Suprapubic skin (tissue), 4 donors: ENCODE data around the gene S1PR4. TPM values are rescaled to one million over a fixed set of nuclear protein-coding genes. Genes with fewer than 3 reads are reported as not detected.
"Not testable (repeated sequence)": the region's sequence is repeated elsewhere in the genome, so short reads cannot be mapped to it uniquely, and the experiment has no call there.

Source experiments
- DNase-seq, 2 donors: peaks; one replicate each; pipeline ENCODE4 v3.0.0-alpha.2; 2019; ENCODE audit warnings: low spot score in 2 of 2
- H3K27ac ChIP-seq: fragments of 200-600 bp; sonication (generic); one replicate; pipeline ENCODE4 v1.5.1; 2019
- H3K27me3 ChIP-seq: fragments of 200-600 bp; sonication (generic); one replicate; pipeline ENCODE4 v1.5.1; 2019
- H3K36me3 ChIP-seq: fragments of 200-600 bp; sonication (generic); one replicate; pipeline ENCODE4 v1.5.1; 2019
- H3K4me1 ChIP-seq: fragments of 200-600 bp; sonication (generic); one replicate; pipeline ENCODE4 v1.5.1; 2019
- H3K4me3 ChIP-seq: fragments of 200-600 bp; sonication (generic); one replicate; pipeline ENCODE4 v1.5.1; 2019; ENCODE audit warnings: mild to moderate bottlenecking
- H3K9me3 ChIP-seq: fragments of 200-600 bp; sonication (generic); one replicate; pipeline ENCODE4 v1.5.1; 2019
- CTCF ChIP-seq, 2 donors: fragments of 200-600 bp in 1 of 2; fragments of 450-650 bp in 1 of 2; sonication (generic) in 1 of 2; IDR thresholded peaks; one replicate each; pipeline ENCODE4 v1.5.1; 2016 to 2019; ENCODE audit warnings: antibody characterized with exemption in 2 of 2, mild to moderate bottlenecking in 1 of 2, moderate library complexity in 1 of 2
- EP300 ChIP-seq: sonication (generic); formaldehyde crosslinking; IDR thresholded peaks from one replicate; pipeline ENCODE4 v1.6.1; 2017; ENCODE audit warnings: antibody characterized with exemption
- POLR2A ChIP-seq, 2 donors: fragments of 450-650 bp; IDR thresholded peaks; one replicate each; pipeline ENCODE4 v1.6.1; 2017; ENCODE audit warnings: antibody characterized with exemption in 2 of 2, mild to moderate bottlenecking in 2 of 2, moderate library complexity in 2 of 2
- POLR2AphosphoS5 ChIP-seq, 3 donors: sonication (generic); formaldehyde crosslinking; IDR thresholded peaks; one replicate each; pipeline ENCODE4 v1.6.1; 2017; ENCODE audit warnings: antibody characterized with exemption in 3 of 3
- WGBS: methylation state at CpG from one replicate; pipeline ENCODE4 v1.1.5; 2018; 5-methylcytosine and 5-hydroxymethylcytosine counted together
- total RNA-seq, 4 donors: library from RNA; depleted of rRNA; stranded (reverse); fragments of >200 nt; gene quantifications; one replicate each; pipeline ENCODE4 v1.1.0, GENCODE V29; 2016

Gene S1PR4
- total RNA-seq, 4 donors from 2014 or later: 0.42 to 2.5 (median 1.9) TPM

- peaks cover 17% of the 10 kb centered on the region for H3K4me1 ChIP-seq
- H3K36me3 ChIP-seq: peaks cover 26% of the 10 kb centered on the region
- no peak for TF ChIP-seq CTCF (IDR thresholded peaks at IDR 0.05)
- TF ChIP-seq EP300: no peak
- TF ChIP-seq POLR2A (IDR thresholded peaks at IDR 0.05): no peak
- TF ChIP-seq POLR2AphosphoS5 (IDR thresholded peaks at IDR 0.05): no peak
- H3K27me3 ChIP-seq: no peaks in the 10 kb centered on the region
- no peaks in the 10 kb centered on the region for H3K9me3 ChIP-seq
- 93% methylated on average over 3 of the region's 3 CpGs for WGBS
- no peak for DNase-seq
- no peak overlapping the region for H3K27ac ChIP-seq
- no peak overlapping the region for H3K4me3 ChIP-seq
Measured at GRCh38 chr19:3153286-3154230, 25.0 kb upstream of the S1PR4 start.

- H3K4me3 ChIP-seq: not testable (repeated sequence)
Measured at GRCh38 chr19:3154447-3154846, 24.1 kb upstream of the S1PR4 start.

GRCh38 chr19:3154957-3155736 is 23.4 kb upstream of the S1PR4 start:
- Histone ChIP-seq H3K4me3 (no peak overlapping the region), H3K27ac (peak overlapping the region; percentile 55), H3K36me3 (peaks cover 31% of the 10 kb centered on the region), H3K27me3 (no peaks in the 10 kb centered on the region), H3K9me3 (no peaks in the 10 kb centered on the region), H3K4me1 (peaks cover 17% of the 10 kb centered on the region)
- WGBS: 45% methylated on average over 20 of the region's 21 CpGs
- DNase-seq: peak in 1 of 2 donors; percentile 84
- TF ChIP-seq POLR2AphosphoS5 (IDR thresholded peaks at IDR 0.05) (peak; percentile 36 to 64 (median 43)), POLR2A (IDR thresholded peaks at IDR 0.05) (no peak)

More at GRCh38 chr19:3154447-3154846, 24.1 kb upstream of the S1PR4 start:
- H3K27ac ChIP-seq: peak overlapping the region; percentile 55
- not testable (repeated sequence) for H3K9me3 ChIP-seq, H3K27me3 ChIP-seq, DNase-seq
- H3K4me1 ChIP-seq: peaks cover 17% of the 10 kb centered on the region
- peaks cover 25% of the 10 kb centered on the region for H3K36me3 ChIP-seq
- 90% methylated on average over 3 of the region's 3 CpGs for WGBS

GRCh38 chr19:3157096-3157845 is 21.3 kb upstream of the S1PR4 start:
- DNase-seq: no peak
- 79% methylated on average over 23 of the region's 23 CpGs for WGBS
- Histone ChIP-seq H3K4me1 (peaks cover 17% of the 10 kb centered on the region), H3K36me3 (peaks cover 27% of the 10 kb centered on the region), H3K4me3 (no peak overlapping the region), H3K9me3 (no peaks in the 10 kb centered on the region), H3K27ac (no peak overlapping the region), H3K27me3 (no peaks in the 10 kb centered on the region)
- TF ChIP-seq EP300: no peak
- no peak for TF ChIP-seq POLR2A (IDR thresholded peaks at IDR 0.05)
- no peak for TF ChIP-seq POLR2AphosphoS5 (IDR thresholded peaks at IDR 0.05)
- TF ChIP-seq CTCF (IDR thresholded peaks at IDR 0.05): no peak

GRCh38 chr19:3159565-3159964 is 19.0 kb upstream of the S1PR4 start:
- 84% methylated on average over 8 of the region's 8 CpGs for WGBS
- Histone ChIP-seq H3K27me3 (no peaks in the 10 kb centered on the region), H3K27ac (no peak overlapping the region), H3K4me1 (peaks cover 16% of the 10 kb centered on the region), H3K9me3 (no peaks in the 10 kb centered on the region), H3K36me3 (peaks cover 37% of the 10 kb centered on the region), H3K4me3 (no peak overlapping the region)
- DNase-seq: no peak
- no peak for TF ChIP-seq POLR2AphosphoS5 (IDR thresholded peaks at IDR 0.05)

- Histone ChIP-seq H3K27me3 (no peaks in the 10 kb centered on the region), H3K4me3 (no peak overlapping the region), H3K27ac (no peak overlapping the region), H3K9me3 (no peaks in the 10 kb centered on the region), H3K36me3 (peaks cover 37% of the 10 kb centered on the region), H3K4me1 (peaks cover 11% of the 10 kb centered on the region)
- TF ChIP-seq POLR2A (IDR thresholded peaks at IDR 0.05): no peak
- TF ChIP-seq EP300: no peak
- TF ChIP-seq POLR2AphosphoS5 (IDR thresholded peaks at IDR 0.05): no peak
- TF ChIP-seq CTCF (IDR thresholded peaks at IDR 0.05): no peak
- WGBS: 89% methylated on average over 3 of the region's 3 CpGs
- DNase-seq: no peak
Measured at GRCh38 chr19:3160219-3160618, 18.4 kb upstream of the S1PR4 start.
